GM12878 (cell line): ENCODE data around the gene KIF23. TPM values are rescaled to one million over a fixed set of nuclear protein-coding genes. Genes with fewer than 3 reads are reported as not detected.

Source experiments
- ATAC-seq: fragments of 200-7000 bp; cut with Tn5 transposase; 3 replicates; pipeline ENCODE4 v1.9.1; 2020; ENCODE audit warnings: mild to moderate bottlenecking, moderate library complexity
- BruUV-seq: library from RNA; stranded (reverse); fragments of 400-500 nt; replicated peaks from 2 replicates; lab custom pipeline; 2021; lab: Mats Ljungman, UMichigan
- CTCF ChIA-PET: fragments of 300-600 bp; sonication (Branson Sonifier 250); formaldehyde crosslinking; extraction: SDS; loops from one replicate; lab custom pipeline; 2021; ENCODE audit warnings: inconsistent platforms; lab: Yijun Ruan, JAX
- POLR2A ChIA-PET: fragments of 350-600 bp; formaldehyde crosslinking; extraction: SDS; loops from one replicate; lab custom pipeline; 2021; ENCODE audit warnings: inconsistent platforms; lab: Charles Lee
- RAD21 ChIA-PET: fragments of 300-600 bp; sonication (Branson Sonifier 250); formaldehyde crosslinking; loops from one replicate; lab custom pipeline; 2023; ENCODE audit warnings: antibody characterized with exemption; ENCODE audit not compliant: unreplicated experiment; lab: Charles Lee
- SMC1A ChIA-PET: fragments of 300-600 bp; sonication (Branson Sonifier 250); formaldehyde crosslinking; loops from one replicate; lab custom pipeline; 2023; ENCODE audit not compliant: unreplicated experiment, uncharacterized antibody; lab: Charles Lee
- DNase-seq: peaks from one replicate; pipeline ENCODE4 v3.0.0-alpha.2; 2011; ENCODE audit warnings: low read depth, low spot score
- FAIRE-seq: peaks from 3 replicates; lab custom pipeline; 2011; peaks lifted over from hg19 to GRCh38; lab: Jason Lieb, UNC
- H2AFZ ChIP-seq: 2 replicates; pipeline ENCODE4 v1.6.0; 2011; ENCODE audit warnings: low read depth, low read length, control low read depth; ENCODE audit not compliant: control insufficient read depth
- H3K27ac ChIP-seq: 2 replicates; pipeline ENCODE4 v1.5.1; 2011; ENCODE audit warnings: control low read depth; ENCODE audit not compliant: control insufficient read depth, insufficient read depth
- H3K27me3 ChIP-seq, 2 experiments: replicated peaks in 1 of 2; 2 replicates each; pipeline versions ENCODE4 v1.6.0 to v1.6.1; 2011; ENCODE audit warnings: low read length in 1 of 2; ENCODE audit not compliant: control insufficient read depth in 2 of 2, insufficient read depth in 2 of 2
- H3K36me3 ChIP-seq, 2 experiments: 2 replicates each; pipeline ENCODE4 v1.5.1; 2011; ENCODE audit warnings: low read length in 1 of 2; ENCODE audit not compliant: control insufficient read depth in 2 of 2, insufficient read depth in 2 of 2
- H3K4me1 ChIP-seq: 2 replicates; pipeline ENCODE4 v1.6.1; 2011; ENCODE audit warnings: mild to moderate bottlenecking, low read length, moderate library complexity, mixed read lengths; ENCODE audit not compliant: control insufficient read depth, insufficient read depth
- H3K4me2 ChIP-seq: 2 replicates; pipeline ENCODE4 v1.6.0; 2011; ENCODE audit warnings: control low read depth; ENCODE audit not compliant: control insufficient read depth, insufficient read depth
- H3K4me3 ChIP-seq: fragments of 200-600 bp; sonication (generic); 2 replicates; pipeline ENCODE4 v1.5.1; 2016
- H3K79me2 ChIP-seq: 2 replicates; pipeline ENCODE4 v1.6.0; 2011; ENCODE audit warnings: low read length; ENCODE audit not compliant: control insufficient read depth, insufficient read depth
- H3K9ac ChIP-seq: 2 replicates; pipeline ENCODE4 v1.8.0; 2011; ENCODE audit warnings: low read length, control low read depth, mixed read lengths; ENCODE audit not compliant: control insufficient read depth, insufficient read depth
- H3K9me3 ChIP-seq: replicated peaks from 3 replicates; pipeline ENCODE4 v1.5.1; 2011; ENCODE audit warnings: mild to moderate bottlenecking, low read length; ENCODE audit not compliant: control insufficient read depth, insufficient read depth
- H4K20me1 ChIP-seq: 2 replicates; pipeline ENCODE4 v1.6.0; 2011; ENCODE audit not compliant: control insufficient read depth, insufficient read depth
- CREM ChIP-seq: IDR thresholded peaks from 2 replicates; pipeline ENCODE4 v1.6.1; 2014; ENCODE audit warnings: antibody characterized with exemption, low read depth
- DPF2 ChIP-seq: fragments of 450-650 bp; IDR thresholded peaks from 2 replicates; pipeline ENCODE4 v1.6.1; 2017; ENCODE audit warnings: mild to moderate bottlenecking
- EP300 ChIP-seq, 2 experiments: fragments of 150-350 bp in 1 of 2; IDR thresholded peaks; 2 replicates each; pipeline ENCODE4 v1.6.1; 2011 to 2012; ENCODE audit warnings: low read depth in 2 of 2, low read length in 2 of 2, borderline replicate concordance in 1 of 2, improper control_type of control experiment in 1 of 2, inconsistent platforms in 1 of 2; ENCODE audit not compliant: control insufficient read depth in 1 of 2
- HDAC2 ChIP-seq: fragments of 200-600 bp; sonication (generic); IDR thresholded peaks from 2 replicates; pipeline ENCODE4 v1.6.1; 2017
- KDM1A ChIP-seq: fragments of 200-600 bp; sonication (generic); IDR thresholded peaks from 2 replicates; pipeline ENCODE4 v1.6.1; 2016; ENCODE audit warnings: borderline replicate concordance
- MLLT1 ChIP-seq: fragments of 450-650 bp; IDR thresholded peaks from 2 replicates; pipeline ENCODE4 v1.6.1; 2016; ENCODE audit warnings: mild to moderate bottlenecking
- MTA2 ChIP-seq: fragments of 450-650 bp; IDR thresholded peaks from 2 replicates; pipeline ENCODE4 v1.6.1; 2016; ENCODE audit warnings: low read depth, mild to moderate bottlenecking, moderate library complexity
- MYC ChIP-seq: IDR thresholded peaks from 2 replicates; pipeline ENCODE4 v1.6.1; 2011; ENCODE audit warnings: mild to moderate bottlenecking, low read length, moderate library complexity, inconsistent platforms; ENCODE audit not compliant: insufficient read depth, insufficient replicate concordance, insufficient read length, severe bottlenecking
- NFYB ChIP-seq: IDR thresholded peaks from 2 replicates; pipeline ENCODE4 v1.6.1; 2011; ENCODE audit warnings: low read depth, mild to moderate bottlenecking, low read length, improper control_type of control experiment, moderate library complexity; ENCODE audit not compliant: insufficient read depth
- POU2F2 ChIP-seq: IDR thresholded peaks from 3 replicates; pipeline ENCODE4 v1.6.1; 2011; ENCODE audit warnings: low read depth, mild to moderate bottlenecking, low read length, borderline replicate concordance
- RUNX3 ChIP-seq: IDR thresholded peaks from 2 replicates; pipeline ENCODE4 v1.6.1; 2012; ENCODE audit warnings: low read length, inconsistent platforms
- ZNF24 ChIP-seq: fragments of 450-650 bp; IDR thresholded peaks from 2 replicates; pipeline ENCODE4 v1.6.1; 2017; ENCODE audit warnings: antibody characterized with exemption, mild to moderate bottlenecking
- WGBS: methylation state at CpG from one replicate; pipeline ENCODE4 v1.1.6; 2016; ENCODE audit warnings: low lambda C conversion rate; ENCODE audit not compliant: insufficient replicate concordance, insufficient coverage; ENCODE audit errors: missing lambda C conversion rate; 5-methylcytosine and 5-hydroxymethylcytosine counted together
- in situ Hi-C: fragments of 300-500 bp; cut with MboI; formaldehyde crosslinking; loops from 9 replicates; pipeline ENCODE4 v1.14.3; 2018; ENCODE audit warnings: mixed read lengths
- intact Hi-C: fragments of 100-400 bp; cut with micrococcal nuclease; formaldehyde crosslinking; loops from one replicate; pipeline ENCODE4 v1.14.2; 2022; ENCODE audit not compliant: unreplicated experiment
- polyA plus RNA-seq, 11 experiments: library from polyadenylated mRNA; depleted of rRNA in 4 of 11; unstranded in 6 of 11; stranded (reverse) in 5 of 11; fragments of >200 nt; fragmentation: Nextera tagmentation in 4 of 11; fragmentation: Illumina TruSeq in 1 of 11; extraction: Ambion mirVana in 4 of 11; extraction: Trizol in 1 of 11; gene quantifications; 1 replicate in 1 of 11; 2 replicates in 10 of 11; pipeline versions ENCODE4 v1.2.1 to v1.2.3, GENCODE V29; 2011 to 2016; ENCODE audit warnings: inconsistent platforms in 2 of 11, missing spikeins in 2 of 11, low read depth in 1 of 11
- total RNA-seq, 4 experiments: library from RNA; depleted of rRNA in 3 of 4; stranded (reverse); fragments of >200 nt in 3 of 4; fragmentation: Illumina TruSeq in 1 of 4; extraction: Trizol in 1 of 4; gene quantifications; 2 replicates each; pipeline versions ENCODE4 v1.2.1 to v1.2.3, GENCODE V29; 2013 to 2021

Gene KIF23
- total and polyA plus RNA-seq, 10 of the 15 experiments (the other 5 are each of a cell fraction or from before 2014, with no cell fraction given): 28.0 to 62.5 (median 46.6) TPM

- Histone ChIP-seq H3K79me2 (no peaks in the 10 kb centered on the region), H3K9ac (no peak overlapping the region), H4K20me1 (no peaks in the 10 kb centered on the region), H2AFZ (no peak overlapping the region), H3K27me3 (peaks cover 0 to 1% of the 10 kb centered on the region in 2 experiments; a peak in 2 of 4 replicates), H3K27ac (no peak overlapping the region), H3K4me3 (no peak overlapping the region), H3K36me3 (no peaks in the 10 kb centered on the region), H3K4me2 (no peak overlapping the region), H3K9me3 (no peaks in the 10 kb centered on the region), H3K4me1 (no peaks in the 10 kb centered on the region)
- POLR2A ChIA-PET: no interaction called here
- SMC1A ChIA-PET: interaction anchor here (0.5 kb wide), 1 partner anchor 28 kb away, joined by 3 read pairs; no protein-coding TSS in a partner anchor
- CTCF ChIA-PET: no interaction called here
- TF ChIP-seq ZNF24 (no peak), MTA2 (no peak), NFYB (no peak), MLLT1 (no peak), MYC (no peak), HDAC2 (no peak), EP300 (IDR thresholded peaks at IDR 0.05; ENCODE audit: borderline replicate concordance in 1 of 2, control insufficient read depth in 1 of 2, low read depth in 2 of 2, low read length in 2 of 2) (no peak), POU2F2 (no peak), DPF2 (no peak), CREM (no peak), KDM1A (no peak), RUNX3 (no peak)
- FAIRE-seq: no peak
- 38% methylated on average over 8 of the region's 8 CpGs for WGBS
- no peak for ATAC-seq
- intact Hi-C loops (no loop called here), in situ Hi-C loops (no loop called here)
- DNase-seq: no peak
- RAD21 ChIA-PET: no interaction called here
- BruUV-seq: no TSS peak
Observed at GRCh38 chr15:69375151-69375790, 38.9 kb upstream of the KIF23 start.
